Panc1 (cell line): ENCODE measurements around the gene DCHS2. TPM values are rescaled to one million over a fixed set of nuclear protein-coding genes. Genes with fewer than 3 reads are reported as not detected.

ENCODE experiments used
- ATAC-seq: fragments of 200-7000 bp; cut with Tn5 transposase; 2 replicates; pipeline ENCODE4 v1.9.1; 2020; ENCODE audit warnings: mild to moderate bottlenecking, moderate library complexity
- BruUV-seq: library from RNA; stranded (reverse); fragments of 400-500 nt; replicated peaks from 2 replicates; lab custom pipeline; 2021; lab: Mats Ljungman, UMichigan
- CTCF ChIA-PET: fragments of 300-600 bp; sonication (Branson Sonifier 250); formaldehyde crosslinking; loops from one replicate; lab custom pipeline; 2022; ENCODE audit warnings: antibody characterized with exemption; lab: Charles Lee
- POLR2A ChIA-PET: fragments of 300-600 bp; sonication (Branson Sonifier 250); formaldehyde crosslinking; loops from one replicate; lab custom pipeline; 2022; ENCODE audit warnings: antibody characterized with exemption; lab: Charles Lee
- DNase-seq: peaks from one replicate; pipeline ENCODE4 v3.0.0-alpha.2; 2010; ENCODE audit warnings: low read depth, low spot score
- H3K27ac ChIP-seq: 2 replicates; pipeline ENCODE4 v1.5.1; 2011; ENCODE audit warnings: mild to moderate bottlenecking, low read length, inconsistent platforms
- H3K27me3 ChIP-seq: fragments of 200-500 bp; sonication (Bioruptor generic); 2 replicates; pipeline ENCODE4 v1.6.0; 2014; ENCODE audit warnings: low read length, inconsistent platforms; ENCODE audit not compliant: control insufficient read depth, insufficient read depth
- H3K36me3 ChIP-seq: fragments of 200-500 bp; sonication (Bioruptor generic); 2 replicates; pipeline ENCODE4 v1.5.1; 2014; ENCODE audit warnings: inconsistent platforms, mild to moderate bottlenecking, low read length, moderate library complexity; ENCODE audit not compliant: control insufficient read depth, insufficient read depth
- H3K4me1 ChIP-seq: 2 replicates; pipeline ENCODE4 v1.5.1; 2011; ENCODE audit warnings: inconsistent platforms, mild to moderate bottlenecking, low read length, moderate library complexity; ENCODE audit not compliant: control insufficient read depth, insufficient read depth
- H3K4me3 ChIP-seq, 2 experiments: 2 replicates each; pipeline ENCODE4 v1.5.1; 2011 to 2012; ENCODE audit warnings: low read depth in 2 of 2, low read length in 2 of 2, mild to moderate bottlenecking in 2 of 2, inconsistent platforms in 1 of 2, moderate library complexity in 1 of 2
- H3K9me3 ChIP-seq: fragments of 200-500 bp; sonication (Bioruptor generic); 2 replicates; pipeline ENCODE4 v1.5.1; 2014; ENCODE audit warnings: low read depth, mild to moderate bottlenecking, inconsistent platforms, low read length, moderate library complexity; ENCODE audit not compliant: control insufficient read depth, insufficient read depth
- POLR2AphosphoS5 ChIP-seq: IDR thresholded peaks from 2 replicates; pipeline ENCODE4 v1.6.1; 2012; ENCODE audit warnings: mild to moderate bottlenecking, low read depth, low read length, moderate library complexity
- SIN3A ChIP-seq: IDR thresholded peaks from 2 replicates; pipeline ENCODE4 v1.6.1; 2012; ENCODE audit warnings: low read depth, mild to moderate bottlenecking, low read length, moderate library complexity, borderline replicate concordance; ENCODE audit not compliant: insufficient read depth
- TCF7L2 ChIP-seq: IDR thresholded peaks from 2 replicates; pipeline ENCODE4 v1.6.1; 2011; ENCODE audit warnings: mild to moderate bottlenecking, low read depth, low read length, inconsistent platforms
- in situ Hi-C: cut with HindIII; loops from 2 replicates; pipeline ENCODE4 v1.10.0; 2016; ENCODE audit warnings: low sequenced_read_pairs, low pct_unique_long_range_greater_than_20kb
- intact Hi-C: fragments of 100-400 bp; cut with micrococcal nuclease; formaldehyde crosslinking; loops from one replicate; pipeline ENCODE4 v1.10.0; 2022; ENCODE audit not compliant: unreplicated experiment
- total RNA-seq: library from RNA; stranded (reverse); gene quantifications from one replicate; pipeline ENCODE4 v1.2.1, GENCODE V29; 2021; ENCODE audit not compliant: unreplicated experiment
- TF ChIP-seq, protein P1 (sequence below), 2 experiments: IDR thresholded peaks; 2 replicates each; pipeline ENCODE4 v1.6.1; 2011 to 2012; ENCODE audit warnings: low read depth in 2 of 2, control low read depth in 1 of 2, low read length in 1 of 2, mild to moderate bottlenecking in 1 of 2, moderate library complexity in 1 of 2; ENCODE audit not compliant: insufficient read depth in 1 of 2
- TF ChIP-seq, protein P2 (sequence below): fragments of 450-650 bp; IDR thresholded peaks from 2 replicates; pipeline ENCODE4 v1.5.1; 2017; ENCODE audit warnings: mild to moderate bottlenecking

Gene DCHS2
- total RNA-seq, 1 experiment from 2014 or later, result not detected

DNA sequence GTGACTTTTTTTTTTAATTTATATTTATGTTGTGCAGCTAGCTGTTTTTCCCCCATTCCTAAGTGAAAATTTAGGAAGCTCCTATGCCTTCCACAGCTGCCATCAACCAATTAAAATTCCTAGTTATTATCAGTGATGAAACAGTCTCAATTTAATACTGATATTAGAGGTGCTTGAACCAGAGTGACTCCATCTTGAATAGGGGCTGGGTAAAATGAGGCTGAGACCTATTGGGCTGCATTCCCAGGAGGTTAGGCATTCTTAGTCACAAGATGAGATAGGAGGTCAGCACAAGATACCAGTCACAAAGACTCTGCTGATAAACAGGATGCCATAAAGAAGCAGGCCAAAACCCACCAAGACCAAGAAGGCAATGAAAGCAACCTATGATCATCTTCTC lies 136.7 kb downstream of the DCHS2 start:
- CTCF ChIA-PET, result no interaction called here
- Histone ChIP-seq H3K4me3 (no peak overlapping the region), H3K27ac (no peak overlapping the region), H3K36me3 (no peaks in the 10 kb centered on the region), H3K4me1 (no peaks in the 10 kb centered on the region), H3K9me3 (no peaks in the 10 kb centered on the region), H3K27me3 (no peaks in the 10 kb centered on the region)
- TF ChIP-seq, protein P1, sequence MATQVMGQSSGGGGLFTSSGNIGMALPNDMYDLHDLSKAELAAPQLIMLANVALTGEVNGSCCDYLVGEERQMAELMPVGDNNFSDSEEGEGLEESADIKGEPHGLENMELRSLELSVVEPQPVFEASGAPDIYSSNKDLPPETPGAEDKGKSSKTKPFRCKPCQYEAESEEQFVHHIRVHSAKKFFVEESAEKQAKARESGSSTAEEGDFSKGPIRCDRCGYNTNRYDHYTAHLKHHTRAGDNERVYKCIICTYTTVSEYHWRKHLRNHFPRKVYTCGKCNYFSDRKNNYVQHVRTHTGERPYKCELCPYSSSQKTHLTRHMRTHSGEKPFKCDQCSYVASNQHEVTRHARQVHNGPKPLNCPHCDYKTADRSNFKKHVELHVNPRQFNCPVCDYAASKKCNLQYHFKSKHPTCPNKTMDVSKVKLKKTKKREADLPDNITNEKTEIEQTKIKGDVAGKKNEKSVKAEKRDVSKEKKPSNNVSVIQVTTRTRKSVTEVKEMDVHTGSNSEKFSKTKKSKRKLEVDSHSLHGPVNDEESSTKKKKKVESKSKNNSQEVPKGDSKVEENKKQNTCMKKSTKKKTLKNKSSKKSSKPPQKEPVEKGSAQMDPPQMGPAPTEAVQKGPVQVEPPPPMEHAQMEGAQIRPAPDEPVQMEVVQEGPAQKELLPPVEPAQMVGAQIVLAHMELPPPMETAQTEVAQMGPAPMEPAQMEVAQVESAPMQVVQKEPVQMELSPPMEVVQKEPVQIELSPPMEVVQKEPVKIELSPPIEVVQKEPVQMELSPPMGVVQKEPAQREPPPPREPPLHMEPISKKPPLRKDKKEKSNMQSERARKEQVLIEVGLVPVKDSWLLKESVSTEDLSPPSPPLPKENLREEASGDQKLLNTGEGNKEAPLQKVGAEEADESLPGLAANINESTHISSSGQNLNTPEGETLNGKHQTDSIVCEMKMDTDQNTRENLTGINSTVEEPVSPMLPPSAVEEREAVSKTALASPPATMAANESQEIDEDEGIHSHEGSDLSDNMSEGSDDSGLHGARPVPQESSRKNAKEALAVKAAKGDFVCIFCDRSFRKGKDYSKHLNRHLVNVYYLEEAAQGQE (IDR thresholded peaks at IDR 0.05; ENCODE audit: insufficient read depth in 1 of 2, low read depth in 2 of 2, low read length in 1 of 2), result no peak
- no peak for TF ChIP-seq SIN3A
- no peak for TF ChIP-seq TCF7L2
- TF ChIP-seq, protein P2, sequence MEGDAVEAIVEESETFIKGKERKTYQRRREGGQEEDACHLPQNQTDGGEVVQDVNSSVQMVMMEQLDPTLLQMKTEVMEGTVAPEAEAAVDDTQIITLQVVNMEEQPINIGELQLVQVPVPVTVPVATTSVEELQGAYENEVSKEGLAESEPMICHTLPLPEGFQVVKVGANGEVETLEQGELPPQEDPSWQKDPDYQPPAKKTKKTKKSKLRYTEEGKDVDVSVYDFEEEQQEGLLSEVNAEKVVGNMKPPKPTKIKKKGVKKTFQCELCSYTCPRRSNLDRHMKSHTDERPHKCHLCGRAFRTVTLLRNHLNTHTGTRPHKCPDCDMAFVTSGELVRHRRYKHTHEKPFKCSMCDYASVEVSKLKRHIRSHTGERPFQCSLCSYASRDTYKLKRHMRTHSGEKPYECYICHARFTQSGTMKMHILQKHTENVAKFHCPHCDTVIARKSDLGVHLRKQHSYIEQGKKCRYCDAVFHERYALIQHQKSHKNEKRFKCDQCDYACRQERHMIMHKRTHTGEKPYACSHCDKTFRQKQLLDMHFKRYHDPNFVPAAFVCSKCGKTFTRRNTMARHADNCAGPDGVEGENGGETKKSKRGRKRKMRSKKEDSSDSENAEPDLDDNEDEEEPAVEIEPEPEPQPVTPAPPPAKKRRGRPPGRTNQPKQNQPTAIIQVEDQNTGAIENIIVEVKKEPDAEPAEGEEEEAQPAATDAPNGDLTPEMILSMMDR, result no peak
- TF ChIP-seq POLR2AphosphoS5, result no peak
- POLR2A ChIA-PET, result no interaction called here
- ATAC-seq, result no peak
- in situ Hi-C loops (no loop called here), intact Hi-C loops (no loop called here)
- DNase-seq, result no peak
- BruUV-seq, result no TSS peak

DNA sequence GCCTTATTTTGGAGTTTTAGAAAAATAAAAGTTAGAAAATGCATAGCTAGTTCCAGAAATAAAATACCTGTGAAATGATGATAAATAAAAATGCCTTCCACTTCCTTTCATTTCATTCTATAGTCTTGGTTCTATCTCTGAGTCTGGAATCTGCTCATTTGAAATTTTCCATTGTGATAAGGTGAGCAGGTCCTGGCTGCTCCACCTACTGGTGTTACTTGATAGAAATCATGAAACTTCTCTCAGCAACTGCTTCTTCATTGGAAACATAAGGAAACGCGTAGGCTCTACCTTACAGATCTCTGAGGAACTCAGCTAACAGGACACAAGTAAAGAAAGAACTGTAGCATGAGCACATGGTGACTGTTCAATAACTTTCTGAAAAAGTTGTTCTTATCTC lies 141.8 kb downstream of the DCHS2 start:
- intact Hi-C loops, result no loop called here
- H3K27me3 ChIP-seq, result no peaks in the 10 kb centered on the region
- no peaks in the 10 kb centered on the region for H3K36me3 ChIP-seq
- ChIA-PET POLR2A (no interaction called here), CTCF (no interaction called here)
- BruUV-seq, result no TSS peak
- H3K4me3 ChIP-seq, result no peak overlapping the region
- TF ChIP-seq SIN3A, result no peak
- TF ChIP-seq, protein P2, result peak; percentile 27; the same call in 1 of the 2 replicates
- no peaks in the 10 kb centered on the region for H3K9me3 ChIP-seq
- H3K27ac ChIP-seq, result no peak overlapping the region
- H3K4me1 ChIP-seq, result no peaks in the 10 kb centered on the region
- ATAC-seq (no peak), DNase-seq (no peak)
- in situ Hi-C loops, result no loop called here
